GM12891 (cell line): Measurements from ENCODE around the gene MAP3K9.

Experiments
- PAX5 ChIP-seq: IDR thresholded peaks from 2 replicates; pipeline ENCODE4 v1.6.1; 2011; ENCODE audit warnings: low read length, moderate library complexity, mild to moderate bottlenecking; ENCODE audit not compliant: insufficient read depth, severe bottlenecking
- POLR2A ChIP-seq: IDR thresholded peaks from 2 replicates; pipeline ENCODE4 v1.6.1; 2011; ENCODE audit warnings: low read depth, low read length, control low read depth
- POLR2AphosphoS5 ChIP-seq: IDR thresholded peaks from 2 replicates; pipeline ENCODE4 v1.6.1; 2011; ENCODE audit warnings: low read depth, low read length, control low read depth
- POU2F2 ChIP-seq: IDR thresholded peaks from 2 replicates; pipeline ENCODE4 v1.6.1; 2011; ENCODE audit warnings: low read depth, mild to moderate bottlenecking, control low read depth, low read length, moderate library complexity
- SPI1 ChIP-seq: IDR thresholded peaks from 2 replicates; pipeline ENCODE4 v1.6.1; 2011; ENCODE audit warnings: low read depth, low read length, control low read depth
- TAF1 ChIP-seq: IDR thresholded peaks from 2 replicates; pipeline ENCODE4 v1.6.1; 2011; ENCODE audit warnings: low read depth, low read length, control low read depth

DNA sequence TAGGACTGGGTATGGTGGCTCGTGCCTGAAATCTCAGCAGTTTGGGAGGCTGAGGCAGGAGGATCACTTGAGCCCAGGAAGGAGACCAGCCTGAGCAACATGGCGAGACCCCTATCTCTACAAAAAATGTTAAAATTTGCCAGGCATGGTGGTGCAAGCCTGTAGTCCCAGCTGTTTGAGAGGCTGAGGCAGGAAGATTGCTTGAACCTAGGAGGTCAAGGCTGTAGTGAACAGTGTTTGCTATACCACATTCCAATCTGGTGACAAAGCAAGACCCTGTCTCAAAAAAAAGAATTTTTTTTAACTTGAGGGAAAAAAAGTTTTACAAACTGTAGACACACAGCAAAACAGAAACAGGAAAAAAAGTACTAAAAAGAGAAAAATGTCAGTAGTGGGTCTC, 2.3 kb upstream of the MAP3K9 start:
- TF ChIP-seq POLR2AphosphoS5 (no peak), POLR2A (no peak), TAF1 (no peak), SPI1 (no peak), POU2F2 (no peak), PAX5 (no peak)
